HFFc6 (cell line): Measurements from ENCODE around the gene OGA. TPM values are rescaled to one million over a fixed set of nuclear protein-coding genes. Genes with fewer than 3 reads are reported as not detected.

ENCODE experiments used
- DNase-seq: peaks from one replicate; pipeline ENCODE4 v3.0.0-alpha.2; 2018
- H3K27ac Mint-ChIP-seq: 2 replicates; pipeline ENCODE4 v1.8.0; 2020; ENCODE audit warnings: mild to moderate bottlenecking, mixed read lengths
- H3K27me3 Mint-ChIP-seq: 2 replicates; pipeline ENCODE4 v1.8.0; 2021; ENCODE audit warnings: mild to moderate bottlenecking, moderate library complexity, mixed read lengths; ENCODE audit not compliant: insufficient read depth
- H3K36me3 Mint-ChIP-seq: 2 replicates; pipeline ENCODE4 v1.8.0; 2021; ENCODE audit warnings: low read depth, mixed read lengths
- H3K4me1 Mint-ChIP-seq: 2 replicates; pipeline ENCODE4 v1.8.0; 2020; ENCODE audit warnings: low read depth, mixed read lengths
- H3K4me3 Mint-ChIP-seq: 2 replicates; pipeline ENCODE4 v1.8.0; 2020; ENCODE audit warnings: mild to moderate bottlenecking, moderate library complexity, mixed read lengths
- H3K9me3 Mint-ChIP-seq: 2 replicates; pipeline ENCODE4 v1.8.0; 2020; ENCODE audit warnings: mild to moderate bottlenecking, mixed read lengths
- CTCF ChIP-seq: fragments of 200-600 bp; sonication (generic); IDR thresholded peaks from 2 replicates; pipeline ENCODE4 v1.5.0; 2021; ENCODE audit warnings: antibody characterized with exemption, mild to moderate bottlenecking
- total RNA-seq, 6 experiments: library from RNA; stranded (reverse); fragmentation: NEBNext Ultra II Directional; extraction: Animal tissue kit (Norgen Biotek cat#: 25700); gene quantifications; 2 replicates in 1 of 6; 3 replicates in 5 of 6; pipeline ENCODE4 v1.2.3, GENCODE V29; 2021

OGA gene
- total RNA-seq, 6 experiments from 2014 or later, result 56.2 to 61.6 (median 59.1) TPM

GRCh38 chr10:101775273-101776160 is 42.7 kb downstream of the OGA start, which contains the start of gene FGF8:
Gene FGF8, minus strand, starts transcription at chr10:101776114. Its CDS starts 214 bp downstream, at chr10:101775900.
- no peak for DNase-seq
- H3K4me3 Mint-ChIP-seq, result peak within 1 kb of the TSS; percentile 42; the same call in 1 of the 2 replicates
- no peak within 1 kb of the TSS for H3K27ac Mint-ChIP-seq
- TF ChIP-seq CTCF, result no peak
- H3K27me3 Mint-ChIP-seq, result peaks cover 40% of the 10 kb centered on the region
- no peaks in the 10 kb centered on the region for H3K36me3 Mint-ChIP-seq
- no peaks in the 10 kb centered on the region for H3K9me3 Mint-ChIP-seq
- peaks cover 17% of the 10 kb centered on the region for H3K4me1 Mint-ChIP-seq

GRCh38 chr10:101774589-101775272 is 43.5 kb downstream of the OGA start:
- no peak for TF ChIP-seq CTCF
- peaks cover 12% of the 10 kb centered on the region for H3K4me1 Mint-ChIP-seq
- H3K36me3 Mint-ChIP-seq, result no peaks in the 10 kb centered on the region
- DNase-seq, result no peak
- H3K27ac Mint-ChIP-seq, result no peak overlapping the region
- no peaks in the 10 kb centered on the region for H3K9me3 Mint-ChIP-seq
- H3K27me3 Mint-ChIP-seq, result peaks cover 43% of the 10 kb centered on the region
- H3K4me3 Mint-ChIP-seq, result no peak overlapping the region

DNA sequence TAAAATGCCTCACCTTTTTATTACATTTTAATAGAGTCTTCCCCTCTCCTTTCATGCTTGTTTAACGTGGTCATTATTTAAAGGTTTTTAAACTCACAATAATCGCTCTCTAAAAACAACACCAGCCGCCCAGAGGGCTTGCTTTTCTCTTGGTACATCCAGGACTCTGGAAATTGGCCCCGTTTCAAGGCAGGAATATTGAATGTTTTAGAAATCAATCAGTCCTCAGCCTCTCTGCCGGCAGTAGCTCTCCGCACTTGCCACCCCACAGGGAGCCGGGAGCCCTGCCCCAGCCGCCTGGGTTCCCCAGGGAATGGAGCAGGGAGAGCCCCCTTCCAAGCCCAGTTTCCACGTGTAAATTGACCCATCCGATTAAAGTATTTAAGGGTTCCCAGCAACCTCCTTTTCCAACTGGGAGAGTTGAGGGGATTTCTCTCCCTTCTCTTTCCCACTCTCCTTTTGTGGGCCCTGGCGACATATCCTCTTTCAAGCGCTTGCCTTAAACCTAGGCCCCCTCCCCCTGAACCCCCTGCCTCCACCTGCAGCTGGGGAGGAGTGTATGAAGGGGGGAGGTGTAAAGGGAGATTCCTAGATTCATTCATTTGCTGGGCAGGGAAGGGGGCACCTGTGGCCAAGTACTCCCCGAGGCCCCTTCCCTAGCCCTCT is 44.2 kb downstream of the OGA start:
- Mint-ChIP-seq H3K27ac (no peak overlapping the region), H3K36me3 (no peaks in the 10 kb centered on the region), H3K9me3 (no peaks in the 10 kb centered on the region), H3K4me3 (no peak overlapping the region), H3K4me1 (peaks cover 11% of the 10 kb centered on the region), H3K27me3 (peaks cover 47% of the 10 kb centered on the region)
- no peak for DNase-seq
- no peak for TF ChIP-seq CTCF

DNA sequence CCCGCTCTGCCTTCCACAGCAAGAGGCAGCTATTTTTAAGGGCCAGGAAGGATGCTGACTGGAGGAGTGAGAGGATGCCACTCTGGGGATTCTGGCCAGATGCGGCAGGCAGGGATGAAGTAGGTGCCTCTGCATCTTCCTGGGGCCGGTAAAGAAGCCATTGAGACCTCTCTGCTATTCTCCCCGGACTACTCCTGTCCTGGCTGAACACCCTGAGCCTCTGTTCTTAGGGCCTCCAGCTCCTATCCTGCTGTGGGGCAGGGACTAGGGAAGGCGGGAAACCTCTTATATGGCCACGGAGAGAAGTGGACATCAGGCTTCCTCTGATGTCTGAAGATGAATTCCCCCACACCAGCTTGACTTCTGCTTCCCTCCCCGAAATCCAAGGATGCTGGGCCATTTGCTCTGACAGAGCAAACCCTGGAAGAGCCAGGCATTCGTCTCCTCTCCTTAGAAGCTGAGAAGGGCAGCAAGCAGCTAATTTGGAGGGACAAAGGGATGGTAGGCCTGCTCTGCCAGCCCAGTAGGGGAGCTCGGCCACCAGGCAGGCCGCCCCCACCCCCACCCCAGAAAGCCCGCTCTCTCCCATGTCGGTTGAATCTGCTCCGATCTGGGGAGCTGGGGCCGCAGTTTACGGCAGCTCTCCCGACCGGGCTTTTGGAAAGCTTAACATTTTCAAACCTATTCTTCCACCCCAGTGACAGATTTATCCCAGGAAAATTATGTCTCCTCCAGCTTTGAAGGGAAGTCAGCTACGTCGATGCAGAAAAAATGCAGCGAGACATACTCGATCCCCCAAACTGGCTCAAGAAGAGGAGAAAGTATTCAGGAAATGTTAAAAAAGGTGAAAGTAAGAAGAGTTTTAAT is 45.1 kb downstream of the OGA start:
- Mint-ChIP-seq H3K27me3 (peaks cover 50% of the 10 kb centered on the region), H3K4me1 (peaks cover 11% of the 10 kb centered on the region), H3K36me3 (no peaks in the 10 kb centered on the region), H3K4me3 (no peak overlapping the region), H3K9me3 (no peaks in the 10 kb centered on the region), H3K27ac (no peak overlapping the region)
- TF ChIP-seq CTCF, result no peak
- no peak for DNase-seq
